ENCODE data around the gene PRKAA1.

The PRKAA1 gene

GRCh38 chr5:40784916-40785315, 13.3 kb downstream of the PRKAA1 start:
- no peak overlapping the region for H3K4me2 ChIP-seq (ENCODE audit: insufficient read depth, low read length)
- H3K27ac ChIP-seq (ENCODE audit: low read length) = no peak overlapping the region
- H4K20me1 ChIP-seq (ENCODE audit: insufficient read depth, low read length) = peaks cover 66% of the 10 kb centered on the region
- no peaks in the 10 kb centered on the region for H3K4me1 ChIP-seq (ENCODE audit: insufficient read depth, low read length)
- peaks cover 100% of the 10 kb centered on the region for H3K79me2 ChIP-seq (ENCODE audit: insufficient read depth, low read length)
- H3K9me3 ChIP-seq (ENCODE audit: insufficient read depth, low read length, severe bottlenecking) = peaks cover 2% of the 10 kb centered on the region
- H3K9ac ChIP-seq (ENCODE audit: low read depth, low read length) = no peak overlapping the region
- H3K4me3 ChIP-seq (ENCODE audit: low read depth in 1 of 2, low read length in 2 of 2) = no peak overlapping the region
- no peak overlapping the region for H2AFZ ChIP-seq (ENCODE audit: low read depth, low read length)
- TF ChIP-seq, protein P1, sequence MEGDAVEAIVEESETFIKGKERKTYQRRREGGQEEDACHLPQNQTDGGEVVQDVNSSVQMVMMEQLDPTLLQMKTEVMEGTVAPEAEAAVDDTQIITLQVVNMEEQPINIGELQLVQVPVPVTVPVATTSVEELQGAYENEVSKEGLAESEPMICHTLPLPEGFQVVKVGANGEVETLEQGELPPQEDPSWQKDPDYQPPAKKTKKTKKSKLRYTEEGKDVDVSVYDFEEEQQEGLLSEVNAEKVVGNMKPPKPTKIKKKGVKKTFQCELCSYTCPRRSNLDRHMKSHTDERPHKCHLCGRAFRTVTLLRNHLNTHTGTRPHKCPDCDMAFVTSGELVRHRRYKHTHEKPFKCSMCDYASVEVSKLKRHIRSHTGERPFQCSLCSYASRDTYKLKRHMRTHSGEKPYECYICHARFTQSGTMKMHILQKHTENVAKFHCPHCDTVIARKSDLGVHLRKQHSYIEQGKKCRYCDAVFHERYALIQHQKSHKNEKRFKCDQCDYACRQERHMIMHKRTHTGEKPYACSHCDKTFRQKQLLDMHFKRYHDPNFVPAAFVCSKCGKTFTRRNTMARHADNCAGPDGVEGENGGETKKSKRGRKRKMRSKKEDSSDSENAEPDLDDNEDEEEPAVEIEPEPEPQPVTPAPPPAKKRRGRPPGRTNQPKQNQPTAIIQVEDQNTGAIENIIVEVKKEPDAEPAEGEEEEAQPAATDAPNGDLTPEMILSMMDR (IDR thresholded peaks at IDR 0.05; ENCODE audit: borderline replicate concordance, extremely low read depth, low read length, poor library complexity, severe bottlenecking) = no peak
- no peak for TF ChIP-seq EZH2 (IDR thresholded peaks at IDR 0.05; ENCODE audit: borderline replicate concordance, low read depth, low read length, severe bottlenecking)
- peaks cover 12% of the 10 kb centered on the region for H3K36me3 ChIP-seq (ENCODE audit: insufficient read depth, low read length)
- DNase-seq (no peak), ATAC-seq (ENCODE audit: insufficient read depth, low read depth) (no peak)
- H3K27me3 ChIP-seq (ENCODE audit: insufficient read depth, low read length, poor library complexity) = no peaks in the 10 kb centered on the region

DNA sequence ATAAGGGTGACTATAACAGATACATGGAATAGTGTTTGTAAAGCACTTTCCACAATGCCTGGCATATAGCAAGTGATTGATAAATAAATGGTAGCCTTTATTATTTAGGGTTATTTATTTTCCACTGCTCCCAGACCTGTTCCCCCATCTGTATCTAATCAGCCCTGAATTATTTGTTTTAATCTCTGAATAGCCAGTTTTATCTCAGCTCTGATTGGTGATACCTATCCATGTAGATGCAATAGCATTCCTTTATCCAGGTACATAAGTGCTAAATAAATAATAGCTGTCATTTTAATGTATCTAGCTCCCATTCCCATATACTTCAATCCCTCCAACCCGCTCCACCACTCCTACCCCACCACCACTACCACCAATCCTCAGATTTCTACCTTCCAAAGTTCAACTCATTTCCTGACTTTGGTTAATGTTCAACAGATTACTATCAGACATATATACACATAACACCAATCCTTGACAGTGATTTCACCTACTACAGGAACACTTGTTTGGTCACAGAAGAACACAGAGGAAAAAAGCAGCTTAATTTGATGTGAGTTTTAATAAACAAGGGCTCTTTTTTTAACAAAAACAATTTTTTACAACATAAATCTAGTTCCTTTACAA, 14.0 kb downstream of the PRKAA1 start:
- peaks cover 61% of the 10 kb centered on the region for H4K20me1 ChIP-seq (ENCODE audit: insufficient read depth, low read length)
- H3K4me3 ChIP-seq (ENCODE audit: low read depth in 1 of 2, low read length in 2 of 2) = no peak overlapping the region
- ATAC-seq (ENCODE audit: insufficient read depth, low read depth) (no peak), DNase-seq (no peak)
- no peak overlapping the region for H3K9ac ChIP-seq (ENCODE audit: low read depth, low read length)
- TF ChIP-seq, protein P1 (IDR thresholded peaks at IDR 0.05; ENCODE audit: borderline replicate concordance, extremely low read depth, low read length, poor library complexity, severe bottlenecking) = no peak
- no peak for TF ChIP-seq EZH2 (IDR thresholded peaks at IDR 0.05; ENCODE audit: borderline replicate concordance, low read depth, low read length, severe bottlenecking)
- peaks cover 10% of the 10 kb centered on the region for H3K36me3 ChIP-seq (ENCODE audit: insufficient read depth, low read length)
- H3K9me3 ChIP-seq (ENCODE audit: insufficient read depth, low read length, severe bottlenecking) = peaks cover 2% of the 10 kb centered on the region
- H3K27me3 ChIP-seq (ENCODE audit: insufficient read depth, low read length, poor library complexity) = no peaks in the 10 kb centered on the region
- H3K4me2 ChIP-seq (ENCODE audit: insufficient read depth, low read length) = no peak overlapping the region
- H3K79me2 ChIP-seq (ENCODE audit: insufficient read depth, low read length) = peaks cover 100% of the 10 kb centered on the region
- H3K4me1 ChIP-seq (ENCODE audit: insufficient read depth, low read length) = no peaks in the 10 kb centered on the region
- no peak overlapping the region for H3K27ac ChIP-seq (ENCODE audit: low read length)
- no peak overlapping the region for H2AFZ ChIP-seq (ENCODE audit: low read depth, low read length)

DNA sequence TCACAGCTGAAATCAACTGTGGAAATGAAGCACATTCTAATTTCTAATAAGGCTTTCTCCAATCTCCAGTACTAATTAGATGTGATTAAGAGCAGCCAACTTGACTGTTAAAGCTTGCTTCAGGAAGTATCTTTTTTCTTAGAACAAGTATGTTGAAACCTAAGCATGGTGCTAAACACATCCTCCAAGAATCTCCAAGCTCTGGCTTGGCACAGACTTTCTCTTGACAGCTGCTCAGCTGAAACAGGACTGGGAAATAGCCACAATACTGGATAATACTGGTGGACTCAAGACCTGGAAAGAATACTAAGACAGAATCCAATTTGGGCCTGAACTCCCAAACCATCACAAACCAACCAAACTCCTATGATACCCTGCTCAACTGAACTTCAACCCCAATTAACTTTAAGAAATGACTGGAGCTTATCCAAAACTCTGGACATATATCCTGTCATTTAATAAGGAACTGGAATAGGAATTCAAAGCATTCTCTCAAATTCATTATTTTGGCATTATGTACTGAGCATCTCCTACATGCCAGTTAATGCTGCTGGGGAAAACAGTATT, 16.2 kb downstream of the PRKAA1 start:
- Histone ChIP-seq H3K4me1 (ENCODE audit: insufficient read depth, low read length) (no peaks in the 10 kb centered on the region), H3K4me3 (ENCODE audit: low read depth in 1 of 2, low read length in 2 of 2) (no peak overlapping the region), H3K27me3 (ENCODE audit: insufficient read depth, low read length, poor library complexity) (no peaks in the 10 kb centered on the region), H3K36me3 (ENCODE audit: insufficient read depth, low read length) (peaks cover under 1% of the 10 kb centered on the region; the same call in 1 of the 2 replicates), H3K9ac (ENCODE audit: low read depth, low read length) (no peak overlapping the region), H2AFZ (ENCODE audit: low read depth, low read length) (no peak overlapping the region), H3K79me2 (ENCODE audit: insufficient read depth, low read length) (peaks cover 98% of the 10 kb centered on the region), H3K4me2 (ENCODE audit: insufficient read depth, low read length) (no peak overlapping the region), H4K20me1 (ENCODE audit: insufficient read depth, low read length) (peaks cover 51% of the 10 kb centered on the region), H3K27ac (ENCODE audit: low read length) (no peak overlapping the region), H3K9me3 (ENCODE audit: insufficient read depth, low read length, severe bottlenecking) (no peaks in the 10 kb centered on the region)
- TF ChIP-seq EZH2 (IDR thresholded peaks at IDR 0.05; ENCODE audit: borderline replicate concordance, low read depth, low read length, severe bottlenecking) = no peak
- TF ChIP-seq, protein P1 (IDR thresholded peaks at IDR 0.05; ENCODE audit: borderline replicate concordance, extremely low read depth, low read length, poor library complexity, severe bottlenecking) = no peak
- ATAC-seq (ENCODE audit: insufficient read depth, low read depth) (no peak), DNase-seq (no peak)
